ENCODE data around the gene NISCH. TPM values are rescaled to one million over a fixed set of nuclear protein-coding genes. Genes with fewer than 3 reads are reported as not detected.

Gene NISCH
- total RNA-seq, 1 experiment from 2014 or later = 104 TPM

GRCh38 chr3:52406791-52407510 lies 48.5 kb upstream of the NISCH start:
- no peak overlapping the region for H4K91ac ChIP-seq (ENCODE audit: insufficient read length, low read depth, low read length)
- no peaks in the 10 kb centered on the region for H3K4me1 ChIP-seq (ENCODE audit: insufficient read depth, low read length)
- H3K4me3 Mint-ChIP-seq = no peak overlapping the region
- H3K4me2 ChIP-seq (ENCODE audit: insufficient read depth, insufficient read length, low read length) = no peak overlapping the region
- no peak overlapping the region for H3K27ac ChIP-seq (ENCODE audit: insufficient read length, low read depth, low read length)
- H2AFZ ChIP-seq (ENCODE audit: low read length) = no peak overlapping the region
- no peak overlapping the region for H3K23ac ChIP-seq (ENCODE audit: insufficient read length, low read depth, low read length)
- no peak overlapping the region for H3K14ac ChIP-seq (ENCODE audit: insufficient read depth, low read length)
- H2BK120ac ChIP-seq (ENCODE audit: low read depth, low read length, poor library complexity, severe bottlenecking) = no peak overlapping the region
- peaks cover 33 to 65% (median 62%) of the 10 kb centered on the region in 3 experiments for H3K36me3 Mint-ChIP-seq (ENCODE audit: insufficient read depth in 1 of 3, low read depth in 3 of 3)
- H3K4ac ChIP-seq (ENCODE audit: low read depth, low read length) = no peak overlapping the region
- H3K27me3 ChIP-seq (ENCODE audit: insufficient read depth, low read length) = no peaks in the 10 kb centered on the region
- no peak overlapping the region for H3T11ph ChIP-seq (ENCODE audit: low read length)
- no peak overlapping the region for H2AK5ac ChIP-seq (ENCODE audit: insufficient read length, low read length)
- no peaks in the 10 kb centered on the region; a peak in 1 of 5 replicates for H3K9me3 Mint-ChIP-seq
- no peak overlapping the region for H3K9ac ChIP-seq (ENCODE audit: extremely low read depth, insufficient read length, low read length)
- H4K5ac ChIP-seq (ENCODE audit: insufficient read length, low read depth, low read length) = no peak overlapping the region
- no peak for DNase-seq
- H4K8ac ChIP-seq (replicated peaks; ENCODE audit: insufficient read length, low read depth, low read length) = no peak overlapping the region
- peaks cover 4% of the 10 kb centered on the region for H3K79me1 ChIP-seq (ENCODE audit: insufficient read depth, low read depth, low read length, poor library complexity, severe bottlenecking)
- no peak overlapping the region for H2BK5ac ChIP-seq (ENCODE audit: insufficient read length, low read length)
- peaks cover 18 to 20% of the 10 kb centered on the region in 2 experiments for H3K4me1 Mint-ChIP-seq
- TF ChIP-seq CTCF (conservative IDR thresholded peaks at IDR 0.05) = no peak
- peaks cover 3% of the 10 kb centered on the region; the same call in 1 of the 2 replicates for H3K79me2 ChIP-seq (ENCODE audit: insufficient read depth, low read length)
- H2BK12ac ChIP-seq (ENCODE audit: insufficient read length, low read depth, low read length) = no peak overlapping the region
- H4K20me1 ChIP-seq (ENCODE audit: control insufficient read depth, insufficient read depth, insufficient read length) = no peaks in the 10 kb centered on the region
- no peak overlapping the region for H3K18ac ChIP-seq (ENCODE audit: insufficient read length, low read depth, low read length)
- no peak overlapping the region for H3K56ac ChIP-seq (ENCODE audit: insufficient read length, low read depth, low read length)
- no peak overlapping the region for H3K27ac Mint-ChIP-seq
- no peak overlapping the region for H2BK15ac ChIP-seq (ENCODE audit: low read depth, low read length)
- WGBS (ENCODE audit: extremely low coverage, insufficient read length, low lambda C conversion rate) = no CpG with 5 or more reads among the region's 20 CpGs
- H2BK20ac ChIP-seq (ENCODE audit: low read depth, low read length, poor library complexity, severe bottlenecking) = no peak overlapping the region
- peaks cover 17% of the 10 kb centered on the region for H3K23me2 ChIP-seq (ENCODE audit: insufficient read length, low read depth, low read length, poor library complexity, severe bottlenecking)
- no peaks in the 10 kb centered on the region for H3K27me3 Mint-ChIP-seq (ENCODE audit: low read depth)
- H3K9me3 ChIP-seq (ENCODE audit: control insufficient read depth, low read depth, low read length) = no peaks in the 10 kb centered on the region

All from H9 (cell line).